GM18505 (cell line): ENCODE data around the gene KIF5A.
"Not testable (repeated sequence)": the region's sequence is repeated elsewhere in the genome, so short reads cannot be mapped to it uniquely, and the experiment has no call there.

Experiments used
- ATAC-seq: cut with Tn5 transposase; IDR thresholded peaks from one replicate; pipeline ENCODE4 v1.9.1; 2021; ENCODE audit not compliant: unreplicated experiment
- POLR2A ChIP-seq: IDR thresholded peaks from 4 replicates; pipeline ENCODE4 v1.6.1; 2011; ENCODE audit warnings: borderline replicate concordance; ENCODE audit not compliant: insufficient read depth, insufficient read length; ENCODE audit errors: extremely low read depth

Gene KIF5A

GRCh38 chr12:57583008-57583831 is 33.4 kb downstream of the KIF5A start:
- ATAC-seq: peak; percentile 86
- TF ChIP-seq POLR2A: no peak

- no peak for ATAC-seq
- no peak for TF ChIP-seq POLR2A
Measured at GRCh38 chr12:57584050-57584449, 34.2 kb downstream of the KIF5A start.

DNA sequence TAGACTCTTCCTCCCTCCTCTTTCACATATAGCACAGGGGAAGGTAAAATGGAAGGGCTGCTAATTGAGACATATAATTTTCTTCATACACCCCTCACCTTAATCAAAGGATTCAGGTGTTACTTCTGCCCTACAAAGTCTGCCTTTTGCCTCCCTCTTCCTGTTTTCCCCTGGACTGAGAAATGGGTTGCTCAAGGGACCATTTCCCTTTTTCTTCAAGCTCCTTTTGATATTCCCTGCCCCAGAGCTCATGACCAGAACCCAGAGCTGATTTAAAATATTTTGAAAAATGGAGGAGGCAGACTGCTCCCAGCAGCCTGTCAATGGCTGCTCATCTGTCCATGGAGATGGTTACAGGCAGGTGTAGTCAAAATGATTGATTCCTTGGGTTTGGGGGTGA is 34.8 kb downstream of the KIF5A start:
- no peak for TF ChIP-seq POLR2A
- ATAC-seq: no peak

GRCh38 chr12:57585156-57585555 is 35.3 kb downstream of the KIF5A start:
- ATAC-seq: no peak
- TF ChIP-seq POLR2A: no peak

DNA sequence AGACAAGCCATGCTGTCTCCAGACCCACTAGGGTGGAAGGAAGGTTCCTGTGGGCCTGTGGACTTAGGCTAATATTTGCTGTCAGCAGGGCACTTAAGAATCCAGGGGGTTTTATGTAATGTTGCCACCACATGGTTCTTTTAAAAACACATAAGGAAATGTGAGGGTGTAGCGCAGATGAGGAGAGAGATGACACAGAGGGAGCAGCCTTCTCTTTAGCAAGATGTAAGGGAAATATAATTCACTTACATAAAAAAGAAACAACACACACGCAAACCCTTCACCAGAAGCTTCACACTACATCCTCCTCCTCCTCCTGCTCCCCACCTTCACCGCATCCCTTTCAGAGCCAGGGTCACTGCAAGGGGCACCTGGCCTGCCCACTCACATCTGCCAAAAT is 36.3 kb downstream of the KIF5A start:
- no peak for ATAC-seq
- TF ChIP-seq POLR2A: no peak

GRCh38 chr12:57586832-57587429 is 37.1 kb downstream of the KIF5A start:
- no peak for ATAC-seq
- TF ChIP-seq POLR2A: no peak

DNA sequence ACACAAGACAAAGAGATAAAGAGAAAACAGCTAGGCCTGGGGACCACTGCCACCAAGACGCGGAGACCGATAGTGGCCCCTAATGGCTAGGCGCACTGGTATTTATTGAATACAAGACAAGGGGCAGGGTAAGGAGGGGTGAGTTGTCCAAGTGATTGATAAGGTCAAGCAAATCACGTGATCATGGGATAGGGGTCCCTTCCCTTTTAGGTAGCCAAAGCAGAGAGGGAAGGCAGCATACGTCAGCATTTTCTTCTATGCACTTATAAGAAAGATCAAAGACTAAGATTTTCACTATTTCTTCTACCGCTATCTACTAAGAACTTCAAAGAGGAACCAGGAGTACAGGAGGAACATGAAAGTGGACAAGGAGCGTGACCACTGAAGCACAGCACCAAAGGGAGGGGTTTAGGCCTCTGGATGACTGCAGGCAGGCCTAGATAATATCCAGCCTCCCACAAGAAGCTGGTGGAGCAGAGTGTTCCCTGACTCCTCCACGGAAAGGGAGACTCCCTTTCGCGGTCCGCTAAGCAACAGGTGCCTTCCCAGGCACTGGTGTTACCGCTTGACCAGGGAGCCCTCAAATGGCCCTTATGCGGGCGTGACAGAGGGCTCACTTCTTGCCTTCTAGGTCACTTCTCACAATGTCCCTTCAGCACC is 39.2 kb downstream of the KIF5A start:
- not testable (repeated sequence) for ATAC-seq

GRCh38 chr12:57590479-57590863 is 40.6 kb downstream of the KIF5A start:
- no peak for ATAC-seq

GRCh38 chr12:57590864-57591781 is 41.3 kb downstream of the KIF5A start, which contains the start of gene PIP4K2C:
PIP4K2C (plus strand) TSS chr12:57591192; CDS start chr12:57591290, 98 bp downstream.
- ATAC-seq: peak; percentile 91

More at GRCh38 chr12:57590479-57590863, 40.6 kb downstream of the KIF5A start:
- no peak for TF ChIP-seq POLR2A

DNA sequence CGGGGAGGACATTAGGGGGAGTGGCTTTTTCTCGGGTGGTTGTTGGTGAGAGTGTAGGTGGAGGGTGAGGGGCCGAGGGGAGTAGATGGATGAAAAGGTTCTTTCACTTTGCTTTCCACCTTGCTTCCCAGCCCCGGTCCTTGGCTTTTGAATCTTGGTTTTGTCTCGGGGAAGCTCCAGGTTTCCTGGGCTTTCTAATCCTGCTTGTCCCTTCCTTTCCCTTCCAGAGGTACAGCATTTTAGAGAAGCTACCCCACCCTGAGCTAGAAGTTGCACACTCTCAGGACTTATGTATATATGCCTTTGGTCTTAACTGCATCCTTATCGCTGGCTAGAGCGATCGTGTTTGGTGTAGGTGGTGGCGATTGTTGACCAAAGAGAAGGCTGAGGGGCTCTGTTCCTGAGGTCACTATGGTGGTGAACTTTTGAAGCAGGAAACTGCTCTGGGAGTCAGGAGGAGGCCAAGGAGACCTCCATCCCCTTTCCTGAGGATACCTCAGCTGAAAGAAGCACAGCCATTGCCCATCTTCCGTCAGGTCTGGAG is 42.0 kb downstream of the KIF5A start:
- no peak for ATAC-seq
- TF ChIP-seq POLR2A: no peak

More at GRCh38 chr12:57590864-57591781, 41.3 kb downstream of the KIF5A start, which contains the start of gene PIP4K2C:
- peak; percentile 87 for TF ChIP-seq POLR2A

GRCh38 chr12:57592551-57593165 is 42.8 kb downstream of the KIF5A start:
- ATAC-seq: no peak
- no peak for TF ChIP-seq POLR2A

GRCh38 chr12:57593187-57593586 is 43.3 kb downstream of the KIF5A start:
- no peak for ATAC-seq

GRCh38 chr12:57600395-57600794 is 50.6 kb downstream of the KIF5A start:
- ATAC-seq: no peak
- no peak for TF ChIP-seq POLR2A

More at GRCh38 chr12:57593187-57593586, 43.3 kb downstream of the KIF5A start:
- TF ChIP-seq POLR2A: no peak

DNA sequence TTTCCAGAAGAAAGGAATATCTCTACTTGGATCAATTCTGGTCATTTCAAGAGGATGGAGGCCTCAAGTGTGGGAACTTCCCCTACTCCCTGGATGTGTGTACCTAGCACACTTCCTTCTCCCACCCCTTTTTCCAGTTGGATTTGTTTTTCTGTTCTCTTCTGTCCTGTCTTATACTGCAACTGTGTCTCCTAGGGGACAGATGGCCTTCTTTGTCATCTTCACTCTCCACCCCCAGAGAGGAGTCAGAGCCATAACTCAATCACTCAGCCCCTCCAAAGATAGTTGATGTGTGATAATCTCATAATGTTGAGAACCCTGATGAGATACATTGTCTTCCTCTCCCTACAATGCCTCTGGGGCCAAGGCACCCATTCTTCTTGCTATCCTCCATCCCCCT is 52.7 kb downstream of the KIF5A start:
- no peak for TF ChIP-seq POLR2A
- ATAC-seq: no peak
